GM12891 (cell line): ENCODE measurements around the gene CUL4A.

Experiments
- PAX5 ChIP-seq: IDR thresholded peaks from 2 replicates; pipeline ENCODE4 v1.6.1; 2011; ENCODE audit warnings: low read length, moderate library complexity, mild to moderate bottlenecking; ENCODE audit not compliant: insufficient read depth, severe bottlenecking
- POLR2A ChIP-seq: IDR thresholded peaks from 2 replicates; pipeline ENCODE4 v1.6.1; 2011; ENCODE audit warnings: low read depth, low read length, control low read depth
- POLR2AphosphoS5 ChIP-seq: IDR thresholded peaks from 2 replicates; pipeline ENCODE4 v1.6.1; 2011; ENCODE audit warnings: low read depth, low read length, control low read depth
- POU2F2 ChIP-seq: IDR thresholded peaks from 2 replicates; pipeline ENCODE4 v1.6.1; 2011; ENCODE audit warnings: low read depth, mild to moderate bottlenecking, control low read depth, low read length, moderate library complexity
- SPI1 ChIP-seq: IDR thresholded peaks from 2 replicates; pipeline ENCODE4 v1.6.1; 2011; ENCODE audit warnings: low read depth, low read length, control low read depth
- TAF1 ChIP-seq: IDR thresholded peaks from 2 replicates; pipeline ENCODE4 v1.6.1; 2011; ENCODE audit warnings: low read depth, low read length, control low read depth

DNA sequence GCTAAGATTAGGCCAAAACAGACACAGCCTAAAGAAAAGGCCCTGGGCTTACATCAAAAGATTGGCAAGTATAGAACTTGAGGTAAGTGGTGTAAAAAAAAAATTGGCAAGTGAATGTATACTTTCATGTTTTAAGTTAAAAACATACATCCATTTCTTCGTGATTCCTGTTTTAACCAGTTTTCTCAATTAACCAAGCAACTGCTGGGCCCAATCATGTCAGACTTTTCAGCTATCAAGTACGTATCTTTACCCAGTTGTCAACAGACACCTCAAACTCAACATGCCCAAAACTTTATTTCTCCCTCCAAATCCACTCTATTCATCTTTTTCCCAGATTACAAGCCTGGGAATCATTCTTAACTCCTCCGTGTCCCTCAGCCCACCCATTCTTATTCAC lies 2.0 kb upstream of the CUL4A start:
- no peak for TF ChIP-seq POLR2A
- no peak for TF ChIP-seq POLR2AphosphoS5
- TF ChIP-seq TAF1: no peak
- TF ChIP-seq SPI1: no peak
- no peak for TF ChIP-seq PAX5
- no peak for TF ChIP-seq POU2F2
